Inflammatory macrophage treated with lipopolysaccharide for 1 hour (primary cell): ENCODE measurements around the gene WIPF1.
"Not testable (repeated sequence)": the region's sequence is repeated elsewhere in the genome, so short reads cannot be mapped to it uniquely, and the experiment has no call there.

Experiments used
- DNase-seq, 2 donors: peaks; one replicate each; pipeline ENCODE4 v3.0.0-alpha.2; 2020 to 2022

WIPF1 gene

GRCh38 chr2:174570318-174570958 is 27.2 kb downstream of the WIPF1 start:
- DNase-seq, result no peak

GRCh38 chr2:174569678-174570077 is 27.9 kb downstream of the WIPF1 start:
- DNase-seq, result no peak

GRCh38 chr2:174568425-174568824 is 29.2 kb downstream of the WIPF1 start:
- peak in 1 of 2 donors; percentile 18 for DNase-seq

DNA sequence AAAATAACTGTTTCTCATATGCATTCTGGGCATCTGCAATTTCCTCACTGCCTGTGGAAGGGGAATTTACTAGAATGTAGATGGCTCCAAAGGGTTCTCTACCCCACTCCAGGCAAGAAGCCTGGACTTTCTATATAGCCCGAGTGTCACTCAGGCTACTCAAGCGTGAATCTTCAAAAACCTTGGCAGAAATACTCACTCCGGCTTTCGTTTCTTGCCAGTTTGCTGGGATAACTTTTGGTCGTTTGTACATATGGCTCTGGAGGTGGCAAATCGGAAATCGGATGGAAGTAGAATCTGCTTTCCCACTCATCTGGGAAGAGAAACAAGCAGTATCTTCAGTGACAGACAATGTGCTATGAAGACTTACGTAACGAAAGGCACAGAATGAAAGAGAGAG is 30.7 kb downstream of the WIPF1 start:
- DNase-seq, result no peak

DNA sequence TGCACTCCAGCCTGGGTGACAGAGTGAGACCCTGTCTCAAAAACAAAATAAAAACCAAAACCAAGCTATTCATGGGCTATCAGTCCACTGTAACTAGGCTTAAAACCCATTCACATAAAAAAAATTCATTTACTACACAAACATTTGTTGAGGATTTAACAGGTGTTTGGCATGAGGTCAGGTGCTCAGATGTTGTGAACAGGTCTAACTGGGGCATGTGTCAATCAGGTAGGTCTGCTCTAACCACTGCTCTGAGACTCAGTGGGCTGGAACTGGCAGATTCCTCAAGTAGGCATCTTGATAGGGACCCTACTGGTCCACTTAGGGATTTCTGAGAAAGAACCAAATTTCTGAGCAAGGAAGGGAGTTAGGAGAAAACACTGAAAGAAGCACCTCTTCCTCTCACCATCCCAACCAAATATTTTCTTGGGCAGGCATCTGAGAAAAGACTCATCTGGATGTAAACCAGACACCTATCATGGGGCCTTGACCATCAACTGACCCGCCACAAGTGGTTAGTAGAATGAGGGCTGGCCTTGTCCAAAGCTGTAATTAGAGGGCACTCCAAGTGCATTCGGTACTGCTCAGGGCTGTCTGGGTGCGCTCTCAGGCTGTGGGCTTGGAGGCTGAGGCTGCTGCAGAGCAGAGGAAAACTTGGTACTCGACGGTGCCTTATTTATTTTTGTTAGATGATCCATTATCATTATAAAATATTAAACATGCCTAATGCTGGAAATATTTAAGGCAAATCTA is 33.9 kb downstream of the WIPF1 start:
- no peak for DNase-seq

DNA sequence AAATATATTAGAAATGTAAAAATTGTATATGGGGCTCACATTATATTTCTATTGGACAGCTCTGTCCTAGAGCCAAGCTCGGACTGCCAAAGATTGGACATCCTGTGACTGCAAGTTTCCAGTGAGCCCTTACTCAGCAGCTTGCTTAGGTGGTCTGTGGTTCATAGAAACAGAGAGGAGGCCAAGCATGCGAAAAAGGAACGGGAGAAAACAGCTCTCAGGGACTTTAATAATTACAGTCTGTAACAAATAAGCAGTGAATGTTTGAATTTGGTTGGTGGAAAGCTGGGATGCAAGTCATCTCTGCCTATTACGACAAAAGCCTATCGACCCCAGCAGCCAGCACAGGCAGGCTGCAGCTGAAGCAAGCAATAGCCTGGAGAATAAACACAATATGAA is 35.6 kb downstream of the WIPF1 start:
- no peak for DNase-seq

- no peak for DNase-seq
Measured at GRCh38 chr2:174561283-174561971, 36.2 kb downstream of the WIPF1 start.

DNA sequence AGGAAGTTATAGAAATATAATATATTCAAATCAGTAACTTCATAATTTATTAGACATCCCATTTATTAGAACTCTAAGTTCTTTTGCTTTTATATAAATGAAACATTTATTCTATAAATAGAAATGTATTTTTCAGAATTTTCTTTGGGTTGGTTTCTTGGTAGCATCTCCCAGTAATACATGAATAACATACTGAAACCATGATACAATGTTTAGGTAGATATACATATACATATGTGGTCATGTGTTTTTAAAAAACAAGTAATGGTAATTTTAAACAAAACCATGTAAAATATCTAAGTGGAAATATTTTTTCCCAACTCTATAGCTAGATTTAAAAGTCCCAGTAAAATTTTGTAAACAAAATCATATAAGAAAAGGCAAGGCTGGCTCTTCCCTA is 36.9 kb downstream of the WIPF1 start:
- DNase-seq, result no peak

DNA sequence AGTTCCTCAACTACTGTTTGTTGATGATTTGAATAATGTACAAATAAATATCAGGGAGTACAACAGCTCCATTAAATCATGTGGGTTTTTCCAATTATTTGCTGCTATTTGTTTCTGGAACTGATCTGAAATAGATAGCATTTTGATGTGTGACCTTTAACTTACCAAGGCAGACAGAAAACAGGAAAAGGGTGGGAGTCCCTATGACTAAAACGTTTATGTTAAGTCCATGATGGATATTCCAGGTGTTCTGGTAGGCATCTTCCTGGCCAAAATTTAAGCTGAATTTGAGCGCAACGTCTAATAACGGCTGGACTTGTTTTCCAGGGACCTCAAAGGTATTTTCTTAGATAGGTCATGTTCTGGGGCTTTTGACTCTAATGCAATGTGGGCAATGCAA is 41.6 kb downstream of the WIPF1 start:
- DNase-seq, result no peak

DNA sequence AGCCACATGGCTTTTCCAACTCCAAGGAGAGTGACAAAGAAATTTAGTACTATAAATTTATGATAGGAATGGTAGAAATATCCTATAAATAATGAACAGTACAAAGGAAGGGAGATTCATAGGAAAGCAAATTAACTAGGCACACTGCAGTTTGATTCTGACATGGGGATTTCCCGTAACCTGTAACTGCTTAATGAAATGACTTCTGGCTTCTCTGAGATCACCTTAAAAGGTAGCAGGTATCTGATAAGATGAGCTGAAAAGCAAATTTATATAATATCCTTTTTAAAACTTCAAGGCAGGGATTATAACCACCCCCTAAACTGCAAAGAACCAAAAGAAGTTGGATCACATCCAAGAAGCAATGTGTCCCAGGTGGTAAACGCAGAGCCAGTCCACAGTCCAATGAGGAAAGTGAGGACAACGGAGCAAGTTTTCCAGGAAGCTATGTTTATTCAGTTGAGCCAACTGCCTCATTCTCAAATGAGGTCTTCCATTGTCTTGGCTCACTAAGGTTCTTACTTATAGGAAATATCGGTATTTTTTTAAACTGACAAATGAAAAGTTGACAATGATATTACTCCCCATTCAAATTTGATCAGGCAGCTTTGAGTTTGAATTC is 43.0 kb downstream of the WIPF1 start:
- no peak for DNase-seq

DNA sequence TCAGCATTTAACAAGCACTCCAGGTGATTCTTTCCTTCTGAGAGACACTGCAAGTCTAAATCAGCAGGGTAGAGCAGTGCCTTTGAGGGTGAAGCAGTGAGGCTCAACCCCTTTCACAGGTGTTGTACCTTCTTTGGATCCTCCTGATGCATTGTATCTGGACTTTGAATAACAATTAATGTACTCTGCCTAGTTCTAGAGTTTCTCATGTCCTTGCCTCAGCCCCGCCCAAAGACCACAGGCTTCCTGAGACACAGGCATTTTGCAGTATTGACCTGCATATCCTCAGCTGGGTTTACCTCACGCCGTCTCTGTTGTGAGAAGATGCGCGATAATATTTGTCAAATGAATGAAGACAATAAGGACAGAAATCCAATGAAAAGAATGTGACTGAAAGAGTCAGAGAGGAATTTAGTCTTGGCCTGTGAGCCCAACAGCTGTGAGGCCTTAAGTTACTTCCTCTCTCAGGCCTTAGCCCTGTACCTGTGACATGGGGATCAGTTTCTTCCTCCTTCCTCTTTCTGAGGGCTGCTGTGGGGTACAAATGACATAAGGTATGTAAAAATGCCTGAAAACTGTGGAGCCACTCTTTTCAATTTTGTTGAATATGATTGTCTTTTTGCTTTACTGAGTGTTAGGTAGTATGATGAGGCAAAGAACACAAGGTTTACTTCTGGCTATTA is 43.7 kb downstream of the WIPF1 start:
- no peak for DNase-seq

- no peak for DNase-seq
Measured at GRCh38 chr2:174552880-174553279, 44.7 kb downstream of the WIPF1 start.

DNA sequence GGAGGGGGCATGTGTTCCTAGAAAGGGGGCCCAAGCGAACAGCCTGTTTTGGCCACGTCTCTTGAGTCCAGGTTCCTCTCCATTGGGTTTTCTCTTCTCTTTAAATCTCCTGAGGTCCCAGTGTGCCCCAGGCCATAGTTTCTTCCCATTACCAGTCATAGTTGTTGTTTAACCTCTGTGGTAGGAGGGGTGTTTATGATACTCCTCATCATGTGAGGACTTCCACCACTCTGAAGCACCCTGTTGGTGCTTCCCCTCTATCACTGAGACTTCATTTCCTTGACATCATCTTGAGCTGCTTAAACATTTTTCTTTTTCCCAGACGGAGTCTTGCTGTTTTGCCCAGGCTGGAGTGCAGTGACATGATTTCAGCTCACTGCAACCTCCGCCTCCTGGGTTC is 45.9 kb downstream of the WIPF1 start:
- no peak for DNase-seq

- DNase-seq, result not testable (repeated sequence)
Measured at GRCh38 chr2:174548646-174549045, 49.0 kb downstream of the WIPF1 start.

GRCh38 chr2:174548021-174548420 is 49.6 kb downstream of the WIPF1 start:
- DNase-seq, result not testable (repeated sequence)

GRCh38 chr2:174546519-174547506 is 50.8 kb downstream of the WIPF1 start:
- peak; percentile 13 to 46 for DNase-seq

GRCh38 chr2:174545240-174545639 is 52.4 kb downstream of the WIPF1 start:
- DNase-seq, result no peak

DNA sequence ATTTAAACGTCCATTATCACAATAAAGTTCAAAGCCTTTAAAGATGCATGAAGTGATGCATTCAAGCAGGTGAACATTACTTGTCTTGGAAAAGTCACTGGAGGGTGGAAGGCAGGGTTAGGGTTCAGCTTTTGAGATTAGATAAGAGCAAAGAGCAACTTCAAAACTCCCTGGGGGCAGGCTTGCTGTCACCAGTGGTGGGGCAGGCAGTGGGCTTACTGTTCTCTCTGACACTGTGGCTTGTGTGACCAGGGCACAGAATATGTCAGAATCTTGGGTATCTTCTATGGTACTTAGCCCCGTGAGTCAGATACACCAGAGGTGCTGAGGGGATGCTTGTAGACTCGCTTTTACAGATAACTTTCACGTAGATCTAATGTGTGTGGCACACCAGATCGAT is 52.8 kb downstream of the WIPF1 start:
- no peak for DNase-seq

DNA sequence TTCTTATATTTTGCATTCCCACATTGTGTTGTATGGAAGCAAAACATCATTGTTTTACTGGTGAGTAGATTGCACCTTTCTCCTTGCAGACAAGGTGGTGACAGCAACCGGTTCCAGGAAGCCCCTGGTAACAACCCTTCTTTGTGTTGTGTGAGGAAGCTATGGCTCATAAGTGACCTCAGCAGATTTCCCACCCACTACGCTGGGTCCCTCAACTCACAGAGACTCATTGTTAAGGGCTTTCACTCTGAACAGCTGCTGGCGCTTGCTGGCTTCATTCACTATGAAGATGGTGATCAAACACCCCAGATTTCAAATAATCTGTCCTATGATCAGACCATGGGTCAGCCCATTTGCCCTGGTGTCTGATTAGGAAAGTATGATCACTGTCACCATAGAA is 53.4 kb downstream of the WIPF1 start:
- no peak for DNase-seq

GRCh38 chr2:174540893-174541292 is 56.7 kb downstream of the WIPF1 start:
- no peak for DNase-seq
